GM23248 (cell line): ENCODE results near the gene FKBP15. TPM values are rescaled to one million over a fixed set of nuclear protein-coding genes. Genes with fewer than 3 reads are reported as not detected.
A peak's percentile ranks its signal among the peaks of the same experiment; 100 is the strongest.
"Not testable (repeated sequence)": the region's sequence is repeated elsewhere in the genome, so short reads cannot be mapped to it uniquely, and the experiment has no call there.

Source experiments
- DNase-seq: peaks from one replicate; pipeline ENCODE4 v3.0.0-alpha.2; 2015
- H2AFZ ChIP-seq: fragments of 200-600 bp; sonication (generic); 2 replicates; pipeline ENCODE4 v1.6.1; 2016; ENCODE audit warnings: antibody characterized with exemption
- H3F3A ChIP-seq: fragments of 200-600 bp; sonication (generic); 2 replicates; pipeline ENCODE4 v1.6.1; 2016; ENCODE audit warnings: mild to moderate bottlenecking, antibody characterized with exemption, mixed run types; ENCODE audit not compliant: insufficient read depth
- H3K27ac ChIP-seq: fragments of 200-600 bp; sonication (generic); 2 replicates; pipeline ENCODE4 v1.5.1; 2016; ENCODE audit warnings: mild to moderate bottlenecking
- H3K27me3 ChIP-seq: fragments of 200-600 bp; sonication (generic); replicated peaks from 2 replicates; pipeline ENCODE4 v1.6.1; 2016; ENCODE audit warnings: mild to moderate bottlenecking; ENCODE audit not compliant: insufficient read depth
- H3K36me3 ChIP-seq: fragments of 200-600 bp; sonication (generic); 2 replicates; pipeline ENCODE4 v1.6.1; 2016; ENCODE audit warnings: low read depth, mild to moderate bottlenecking
- H3K4me1 ChIP-seq: fragments of 200-600 bp; sonication (generic); 2 replicates; pipeline ENCODE4 v1.6.1; 2016; ENCODE audit warnings: mild to moderate bottlenecking; ENCODE audit not compliant: insufficient read depth
- H3K4me2 ChIP-seq: fragments of 200-600 bp; sonication (generic); one replicate; pipeline ENCODE4 v1.6.1; 2016; ENCODE audit warnings: mild to moderate bottlenecking; ENCODE audit not compliant: unreplicated experiment
- H3K4me3 ChIP-seq: fragments of 200-600 bp; sonication (generic); 2 replicates; pipeline ENCODE4 v1.5.1; 2016; ENCODE audit warnings: mild to moderate bottlenecking
- H3K79me2 ChIP-seq: fragments of 200-600 bp; sonication (generic); 2 replicates; pipeline ENCODE4 v1.6.1; 2016; ENCODE audit warnings: mild to moderate bottlenecking; ENCODE audit not compliant: insufficient read depth
- H3K9ac ChIP-seq: fragments of 200-600 bp; sonication (generic); 2 replicates; pipeline ENCODE4 v1.6.1; 2016; ENCODE audit warnings: mild to moderate bottlenecking
- H3K9me2 ChIP-seq: fragments of 200-600 bp; sonication (generic); 2 replicates; pipeline ENCODE4 v1.6.1; 2016; ENCODE audit warnings: mixed run types, mild to moderate bottlenecking, moderate library complexity; ENCODE audit not compliant: insufficient read depth
- H3K9me3 ChIP-seq: fragments of 200-600 bp; sonication (generic); one replicate; pipeline ENCODE4 v1.6.1; 2017; ENCODE audit warnings: low read depth
- H4K20me1 ChIP-seq: fragments of 200-600 bp; sonication (generic); 2 replicates; pipeline ENCODE4 v1.6.0; 2016; ENCODE audit not compliant: insufficient read depth
- EZH2 ChIP-seq: fragments of 200-600 bp; sonication (generic); IDR thresholded peaks from 2 replicates; pipeline ENCODE4 v1.6.1; 2018; ENCODE audit warnings: antibody characterized with exemption, mild to moderate bottlenecking; ENCODE audit not compliant: insufficient read depth, poor library complexity, severe bottlenecking
- EZH2phosphoT487 ChIP-seq: fragments of 200-600 bp; sonication (generic); IDR thresholded peaks from 2 replicates; pipeline ENCODE4 v1.6.1; 2018; ENCODE audit warnings: antibody characterized with exemption, moderate library complexity, mild to moderate bottlenecking, low read depth; ENCODE audit not compliant: insufficient read depth
- WGBS, 2 experiments: methylation state at CpG; one replicate each; pipeline ENCODE4 v1.1.6; 2015 to 2017; ENCODE audit warnings: low lambda C conversion rate in 2 of 2, low coverage in 1 of 2; ENCODE audit errors: missing lambda C conversion rate in 2 of 2; 5-methylcytosine and 5-hydroxymethylcytosine counted together
- in situ Hi-C: fragments of 300-500 bp; cut with MboI; formaldehyde crosslinking; loops from 2 replicates; pipeline ENCODE4 v1.15.0; 2020
- polyA plus RNA-seq: library from polyadenylated mRNA; unstranded; fragments of >200 nt; fragmentation: Nextera tagmentation; extraction: Ambion mirVana; gene quantifications from 2 replicates; pipeline ENCODE4 v1.2.1, GENCODE V29; 2016
- total RNA-seq: library from RNA; depleted of rRNA; stranded (reverse); fragments of >200 nt; shearing (Covaris generic); gene quantifications from 2 replicates; pipeline ENCODE4 v1.2.3, GENCODE V29; 2014

The FKBP15 gene
- total and polyA plus RNA-seq, 2 experiments from 2014 or later = 17.8 to 23.1 TPM

GRCh38 chr9:113151696-113152630, 69.1 kb downstream of the FKBP15 start:
- peak; percentile 20 for DNase-seq
- Histone ChIP-seq H2AFZ (peak overlapping the region; percentile 85), H3K4me3 (peak overlapping the region; percentile 77), H3F3A (peaks cover 14% of the 10 kb centered on the region; the same call in 1 of the 2 replicates), H3K27ac (no peak overlapping the region), H3K9ac (peak overlapping the region; percentile 80), H3K4me1 (peaks cover 21% of the 10 kb centered on the region), H3K9me2 (no peaks in the 10 kb centered on the region), H3K4me2 (peak overlapping the region; percentile 76), H3K27me3 (0 out of 2 replicates have a peak, but pooled peaks cover 2% of the 10 kb centered on the region), H4K20me1 (no peaks in the 10 kb centered on the region), H3K79me2 (no peaks in the 10 kb centered on the region), H3K9me3 (no peaks in the 10 kb centered on the region), H3K36me3 (no peaks in the 10 kb centered on the region)
- TF ChIP-seq EZH2phosphoT487 = no peak
- no peak for TF ChIP-seq EZH2
- in situ Hi-C loops = no loop called here
- 47 to 53% methylated on average over 11 of the region's 11 CpGs for WGBS, 2 experiments

DNA sequence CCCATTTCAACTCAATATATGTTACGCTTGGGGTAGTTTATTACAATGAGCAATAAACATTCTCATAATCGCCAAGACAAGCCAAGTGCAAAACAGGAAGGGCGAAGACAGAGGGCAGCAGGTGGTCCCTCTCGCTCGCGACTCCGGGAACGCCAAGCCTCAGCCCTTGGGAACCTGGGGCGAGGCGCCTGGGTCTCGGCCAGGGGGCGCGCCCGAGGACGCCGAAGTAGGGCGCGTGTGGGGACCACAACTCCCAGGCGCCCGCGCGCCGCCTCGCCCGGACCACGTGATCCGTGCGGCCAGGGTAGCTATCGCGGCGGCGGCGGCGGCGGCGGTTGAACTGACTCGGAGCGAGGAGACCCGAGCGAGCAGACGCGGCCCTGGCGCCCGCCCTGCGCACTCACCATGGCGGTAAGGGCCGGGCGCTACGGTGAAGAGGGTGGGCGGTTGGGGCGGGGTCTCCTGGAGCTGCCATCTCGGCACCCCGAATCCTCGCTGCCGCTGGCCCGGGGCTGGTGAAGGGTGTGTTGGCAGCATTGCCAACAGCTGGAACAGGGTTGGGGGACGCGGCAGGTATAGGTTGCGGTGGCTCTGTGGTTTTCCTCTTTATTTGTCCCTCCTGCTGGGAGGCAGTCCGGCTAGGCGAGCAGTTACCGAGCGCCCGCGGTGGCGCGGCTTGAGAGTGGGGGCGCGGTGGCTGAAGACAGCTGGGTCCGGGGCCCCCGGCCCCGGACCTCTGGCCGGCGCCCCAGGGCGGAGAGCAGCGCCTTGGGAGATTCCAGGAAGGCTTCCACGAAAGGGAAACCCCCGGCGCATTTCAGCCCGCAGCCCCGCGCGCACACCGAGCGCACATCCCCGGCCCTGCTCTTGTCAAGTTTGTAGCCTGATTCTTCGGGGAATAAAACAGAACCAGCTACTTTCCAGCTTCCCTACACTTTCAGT, 70.1 kb downstream of the FKBP15 start, which contains the start of gene SLC31A2:
SLC31A2 (plus strand) TSS at position 338 of the 942 bp plus-strand sequence; CDS start at position 406, 68 bp downstream.
- no peaks in the 10 kb centered on the region for H3K9me2 ChIP-seq
- H3K9me3 ChIP-seq = no peaks in the 10 kb centered on the region
- H3F3A ChIP-seq = peaks cover 14% of the 10 kb centered on the region; the same call in 1 of the 2 replicates
- peak within 1 kb of the TSS; percentile 77 for H3K4me3 ChIP-seq
- no peak for TF ChIP-seq EZH2phosphoT487
- no peaks in the 10 kb centered on the region for H4K20me1 ChIP-seq
- H3K4me2 ChIP-seq = peak within 1 kb of the TSS; percentile 76
- H3K27ac ChIP-seq = no peak within 1 kb of the TSS
- H2AFZ ChIP-seq = peak within 1 kb of the TSS; percentile 85
- H3K27me3 ChIP-seq = peaks cover 12% of the 10 kb centered on the region; the same call in 1 of the 2 replicates
- H3K36me3 ChIP-seq = no peaks in the 10 kb centered on the region
- 2% methylated on average over 75 to 81 of the region's 87 CpGs for WGBS, 2 experiments
- H3K9ac ChIP-seq = peak within 1 kb of the TSS; percentile 80
- H3K4me1 ChIP-seq = peaks cover 21% of the 10 kb centered on the region
- in situ Hi-C loops = no loop called here
- DNase-seq = peak; percentile 93
- no peaks in the 10 kb centered on the region for H3K79me2 ChIP-seq

DNA sequence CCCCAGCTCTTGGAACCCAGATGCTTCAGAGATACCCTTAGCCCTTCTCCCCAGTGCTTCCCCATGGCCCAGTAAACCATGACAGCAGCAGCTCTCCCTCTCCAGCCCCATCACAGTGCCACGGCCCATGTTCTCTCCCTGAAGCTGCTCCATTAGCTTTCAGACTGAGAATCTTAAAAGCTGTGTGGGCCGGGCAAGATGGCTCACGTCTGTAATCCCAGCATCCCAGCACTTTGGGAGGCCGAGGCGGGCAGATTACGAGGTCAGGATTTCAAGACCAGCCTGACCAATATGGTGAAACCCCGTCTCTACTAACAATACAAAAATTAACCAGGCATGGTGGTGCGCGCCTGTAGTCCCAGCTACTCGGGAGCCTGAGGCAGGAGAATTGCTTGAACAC, 71.5 kb downstream of the FKBP15 start:
- WGBS, 2 experiments = 88 to 91% methylated on average over 10 of the region's 10 CpGs
- H3F3A ChIP-seq, H3K4me2 ChIP-seq, H3K9me3 ChIP-seq, in situ Hi-C loops, DNase-seq, H3K9ac ChIP-seq, H3K9me2 ChIP-seq, H3K27ac ChIP-seq, H2AFZ ChIP-seq, H3K36me3 ChIP-seq, H4K20me1 ChIP-seq, H3K4me3 ChIP-seq, H3K79me2 ChIP-seq: not testable (repeated sequence)
- Histone ChIP-seq H3K4me1 (peaks cover 21% of the 10 kb centered on the region), H3K27me3 (peaks cover 25% of the 10 kb centered on the region; the same call in 1 of the 2 replicates)

DNA sequence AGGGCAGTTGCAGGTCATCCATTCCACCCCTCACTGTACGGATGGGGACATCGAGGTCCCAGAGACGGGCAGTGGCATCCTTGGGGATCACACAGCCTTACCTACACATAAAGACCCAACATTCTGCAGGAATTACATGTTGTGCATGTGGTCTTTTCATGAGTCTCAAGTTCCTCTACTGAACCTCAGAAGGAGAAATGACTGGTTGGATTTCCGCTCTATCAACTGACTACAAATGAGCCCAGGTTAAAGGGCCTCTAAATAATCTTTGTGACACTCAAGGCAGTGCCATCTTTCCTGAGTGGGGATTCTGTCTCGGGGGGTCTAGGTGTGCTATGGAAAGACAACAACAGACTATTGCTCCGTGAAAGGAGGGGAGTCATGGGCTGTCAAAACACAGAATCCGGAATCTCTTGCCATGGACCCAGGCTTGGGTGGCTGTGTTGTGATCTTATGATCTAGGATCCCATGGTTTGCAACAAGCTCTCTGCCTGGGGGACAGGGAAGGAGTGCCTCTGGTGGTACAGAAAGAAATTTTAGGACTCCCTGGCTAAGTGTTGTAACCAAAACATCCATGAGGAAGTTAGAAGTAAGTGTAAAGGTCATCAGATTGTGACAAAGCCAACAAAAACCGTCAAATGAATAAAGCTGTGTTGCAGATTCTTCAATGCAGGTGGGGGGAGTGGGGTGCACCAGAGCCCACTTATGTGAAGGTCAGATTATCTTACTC, 72.1 kb downstream of the FKBP15 start:
- H2AFZ ChIP-seq = no peak overlapping the region
- no peak overlapping the region for H3K27ac ChIP-seq
- no peak for DNase-seq
- H3K27me3 ChIP-seq = peaks cover 25% of the 10 kb centered on the region; the same call in 1 of the 2 replicates
- H3F3A ChIP-seq = 0 out of 2 replicates have a peak, but pooled peaks cover under 1% of the 10 kb centered on the region
- WGBS, 2 experiments = 80 to 84% methylated on average over 8 of the region's 8 CpGs
- no peaks in the 10 kb centered on the region for H3K79me2 ChIP-seq
- in situ Hi-C loops = no loop called here
- H3K36me3 ChIP-seq = no peaks in the 10 kb centered on the region
- no peaks in the 10 kb centered on the region for H4K20me1 ChIP-seq
- H3K4me2 ChIP-seq = no peak overlapping the region
- TF ChIP-seq EZH2phosphoT487 (no peak), EZH2 (no peak)
- no peak overlapping the region for H3K9ac ChIP-seq
- no peak overlapping the region for H3K4me3 ChIP-seq
- H3K4me1 ChIP-seq = peaks cover 16% of the 10 kb centered on the region
- no peaks in the 10 kb centered on the region for H3K9me3 ChIP-seq
- no peaks in the 10 kb centered on the region for H3K9me2 ChIP-seq
